Measurements from ENCODE around the gene VAV2. TPM values are rescaled to one million over a fixed set of nuclear protein-coding genes. Genes with fewer than 3 reads are reported as not detected.
A peak's percentile ranks its signal among the peaks of the same experiment; 100 is the strongest.

The VAV2 gene
- total and polyA plus RNA-seq, 7 donors, result 3.8 to 23.3 (median 7.2) TPM

GRCh38 chr9:133855802-133856521 is 136.2 kb downstream of the VAV2 start:
- peak; percentile 82 for DNase-seq
- intact Hi-C loops (cut with DNase I), result no loop called here
- Histone ChIP-seq H3K36me3 (no peaks in the 10 kb centered on the region), H3K9me3 (no peaks in the 10 kb centered on the region), H3K4me1 (no peaks in the 10 kb centered on the region), H3K4me3 (no peak overlapping the region), H3K27me3 (no peaks in the 10 kb centered on the region), H3K27ac (peak overlapping the region in 3 of 4 donors; percentile 10 to 54 (median 47))
- TF ChIP-seq POLR2AphosphoS5 (IDR thresholded peaks at IDR 0.05), result peak in 3 of 4 donors; percentile 16 to 44 (median 18)
- TF ChIP-seq EP300 (IDR thresholded peaks at IDR 0.05), result peak in 2 of 4 donors; percentile 38 to 62
- TF ChIP-seq, protein P1, sequence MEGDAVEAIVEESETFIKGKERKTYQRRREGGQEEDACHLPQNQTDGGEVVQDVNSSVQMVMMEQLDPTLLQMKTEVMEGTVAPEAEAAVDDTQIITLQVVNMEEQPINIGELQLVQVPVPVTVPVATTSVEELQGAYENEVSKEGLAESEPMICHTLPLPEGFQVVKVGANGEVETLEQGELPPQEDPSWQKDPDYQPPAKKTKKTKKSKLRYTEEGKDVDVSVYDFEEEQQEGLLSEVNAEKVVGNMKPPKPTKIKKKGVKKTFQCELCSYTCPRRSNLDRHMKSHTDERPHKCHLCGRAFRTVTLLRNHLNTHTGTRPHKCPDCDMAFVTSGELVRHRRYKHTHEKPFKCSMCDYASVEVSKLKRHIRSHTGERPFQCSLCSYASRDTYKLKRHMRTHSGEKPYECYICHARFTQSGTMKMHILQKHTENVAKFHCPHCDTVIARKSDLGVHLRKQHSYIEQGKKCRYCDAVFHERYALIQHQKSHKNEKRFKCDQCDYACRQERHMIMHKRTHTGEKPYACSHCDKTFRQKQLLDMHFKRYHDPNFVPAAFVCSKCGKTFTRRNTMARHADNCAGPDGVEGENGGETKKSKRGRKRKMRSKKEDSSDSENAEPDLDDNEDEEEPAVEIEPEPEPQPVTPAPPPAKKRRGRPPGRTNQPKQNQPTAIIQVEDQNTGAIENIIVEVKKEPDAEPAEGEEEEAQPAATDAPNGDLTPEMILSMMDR (IDR thresholded peaks at IDR 0.05), result no peak
- 37 to 67% methylated on average over 20 of the region's 20 CpGs for WGBS, 2 donors

DNA sequence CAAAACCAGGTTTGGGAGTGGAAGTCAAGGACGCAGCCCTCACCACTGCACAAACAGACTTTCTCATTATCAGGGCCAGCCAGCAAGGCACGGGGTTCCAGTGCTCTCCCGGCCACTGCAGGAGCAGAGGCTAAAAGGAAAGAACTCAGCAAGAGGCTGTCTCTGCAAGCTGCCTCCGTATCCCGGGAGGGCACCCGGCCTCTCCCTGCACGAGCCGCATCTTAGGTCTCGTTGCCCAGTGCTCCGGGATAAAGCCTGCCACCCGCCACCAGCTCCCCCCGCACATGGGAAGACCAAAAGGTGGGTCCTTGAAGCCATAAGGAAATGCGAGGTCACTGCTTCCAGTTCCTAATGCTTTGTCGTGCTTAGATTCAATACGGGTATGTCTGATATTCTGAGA is 136.8 kb downstream of the VAV2 start:
- Histone ChIP-seq H3K4me3 (no peak overlapping the region), H3K36me3 (no peaks in the 10 kb centered on the region), H3K9me3 (no peaks in the 10 kb centered on the region), H3K4me1 (no peaks in the 10 kb centered on the region), H3K27ac (peak overlapping the region in 3 of 4 donors; percentile 10 to 54 (median 47)), H3K27me3 (no peaks in the 10 kb centered on the region)
- 73 to 77% methylated on average over 15 of the region's 15 CpGs for WGBS, 2 donors
- DNase-seq, result no peak
- intact Hi-C loops (cut with DNase I), result no loop called here
- no peak for TF ChIP-seq POLR2A (IDR thresholded peaks at IDR 0.05)
- TF ChIP-seq EP300 (IDR thresholded peaks at IDR 0.05), result no peak
- TF ChIP-seq POLR2AphosphoS5 (IDR thresholded peaks at IDR 0.05), result no peak
- TF ChIP-seq, protein P1 (IDR thresholded peaks at IDR 0.05), result no peak

- WGBS, 2 donors, result 92% methylated on average over 4 of the region's 4 CpGs
- no peaks in the 10 kb centered on the region for H3K9me3 ChIP-seq
- intact Hi-C loops (cut with DNase I), result no loop called here
- TF ChIP-seq POLR2A (IDR thresholded peaks at IDR 0.05) (no peak), POLR2AphosphoS5 (IDR thresholded peaks at IDR 0.05) (no peak), EP300 (IDR thresholded peaks at IDR 0.05) (no peak)
- TF ChIP-seq, protein P1 (IDR thresholded peaks at IDR 0.05), result no peak
- no peaks in the 10 kb centered on the region for H3K36me3 ChIP-seq
- no peak for DNase-seq
- no peak overlapping the region for H3K4me3 ChIP-seq
- H3K27me3 ChIP-seq, result no peaks in the 10 kb centered on the region
- no peaks in the 10 kb centered on the region for H3K4me1 ChIP-seq
- no peak overlapping the region for H3K27ac ChIP-seq
Measured at GRCh38 chr9:133854765-133855164, 137.4 kb downstream of the VAV2 start.

GRCh38 chr9:133854048-133854447 is 138.1 kb downstream of the VAV2 start:
- Histone ChIP-seq H3K4me3 (no peak overlapping the region), H3K36me3 (no peaks in the 10 kb centered on the region), H3K27me3 (no peaks in the 10 kb centered on the region), H3K27ac (no peak overlapping the region), H3K9me3 (no peaks in the 10 kb centered on the region), H3K4me1 (no peaks in the 10 kb centered on the region)
- no peak for TF ChIP-seq POLR2AphosphoS5 (IDR thresholded peaks at IDR 0.05)
- TF ChIP-seq EP300 (IDR thresholded peaks at IDR 0.05), result no peak
- TF ChIP-seq POLR2A (IDR thresholded peaks at IDR 0.05), result no peak
- TF ChIP-seq, protein P1 (IDR thresholded peaks at IDR 0.05), result no peak
- DNase-seq, result no peak
- WGBS, 2 donors, result 86 to 96% methylated on average over 6 of the region's 6 CpGs
- intact Hi-C loops (cut with DNase I), result no loop called here

All from sigmoid colon (tissue), 7 donors.